OCI-LY1 (cell line): Measurements from ENCODE around the gene HOXD9.

Experiments used
- EZH2 ChIP-seq: fragments of 200-600 bp; sonication (generic), shearing (Covaris generic); IDR thresholded peaks from 2 replicates; pipeline ENCODE4 v1.8.0; 2017; ENCODE audit warnings: borderline replicate concordance, mixed run types, mild to moderate bottlenecking, antibody characterized with exemption, low read length, moderate library complexity, mixed read lengths
- TF ChIP-seq, protein P1 (sequence below): fragments of 200-600 bp; sonication (generic), shearing (Covaris generic); IDR thresholded peaks from 2 replicates; pipeline ENCODE4 v1.5.1; 2017; ENCODE audit warnings: mild to moderate bottlenecking, antibody characterized with exemption, low read length, moderate library complexity, mixed read lengths

- TF ChIP-seq, protein P1, sequence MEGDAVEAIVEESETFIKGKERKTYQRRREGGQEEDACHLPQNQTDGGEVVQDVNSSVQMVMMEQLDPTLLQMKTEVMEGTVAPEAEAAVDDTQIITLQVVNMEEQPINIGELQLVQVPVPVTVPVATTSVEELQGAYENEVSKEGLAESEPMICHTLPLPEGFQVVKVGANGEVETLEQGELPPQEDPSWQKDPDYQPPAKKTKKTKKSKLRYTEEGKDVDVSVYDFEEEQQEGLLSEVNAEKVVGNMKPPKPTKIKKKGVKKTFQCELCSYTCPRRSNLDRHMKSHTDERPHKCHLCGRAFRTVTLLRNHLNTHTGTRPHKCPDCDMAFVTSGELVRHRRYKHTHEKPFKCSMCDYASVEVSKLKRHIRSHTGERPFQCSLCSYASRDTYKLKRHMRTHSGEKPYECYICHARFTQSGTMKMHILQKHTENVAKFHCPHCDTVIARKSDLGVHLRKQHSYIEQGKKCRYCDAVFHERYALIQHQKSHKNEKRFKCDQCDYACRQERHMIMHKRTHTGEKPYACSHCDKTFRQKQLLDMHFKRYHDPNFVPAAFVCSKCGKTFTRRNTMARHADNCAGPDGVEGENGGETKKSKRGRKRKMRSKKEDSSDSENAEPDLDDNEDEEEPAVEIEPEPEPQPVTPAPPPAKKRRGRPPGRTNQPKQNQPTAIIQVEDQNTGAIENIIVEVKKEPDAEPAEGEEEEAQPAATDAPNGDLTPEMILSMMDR = no peak
- no peak for TF ChIP-seq EZH2
Observed at GRCh38 chr2:176142281-176142680, 19.8 kb downstream of the HOXD9 start.
